Epithelial cell of proximal tubule (primary cell): Measurements from ENCODE around the gene TAS2R42. TPM values are rescaled to one million over a fixed set of nuclear protein-coding genes. Genes with fewer than 3 reads are reported as not detected.

ENCODE experiments used
- DNase-seq: peaks from one replicate; pipeline ENCODE4 v3.0.0-alpha.2; 2011; ENCODE audit warnings: low read depth
- H3K4me3 ChIP-seq: 2 replicates; pipeline ENCODE4 v1.5.1; 2011; ENCODE audit warnings: low read depth, mild to moderate bottlenecking, low read length
- CTCF ChIP-seq: conservative IDR thresholded peaks from 2 replicates; pipeline ENCODE4 v1.5.1; 2012; ENCODE audit warnings: low read depth, mild to moderate bottlenecking, low read length
- total RNA-seq: library from RNA; depleted of rRNA; stranded (reverse); fragments of >200 nt; gene quantifications from 2 replicates; pipeline ENCODE4 v1.2.3, GENCODE V29; 2015

TAS2R42 gene
- total RNA-seq: not detected in 2 replicates

- H3K4me3 ChIP-seq: no peak within 1 kb of the TSS
- DNase-seq: no peak
- no peak for TF ChIP-seq CTCF
These were observed at the start of gene TAS2R42 for GRCh38 chr12:11186837-11187236. TAS2R42 (minus strand) TSS chr12:11186937; CDS start chr12:11186937, 0 bp downstream.

- no peak for TF ChIP-seq CTCF
- DNase-seq: no peak
- no peak overlapping the region for H3K4me3 ChIP-seq
These were observed 46.8 kb upstream of the TAS2R42 start for GRCh38 chr12:11233532-11233931.

GRCh38 chr12:11228296-11228879 is 41.7 kb upstream of the TAS2R42 start:
- DNase-seq: no peak
- peak; percentile 88 for TF ChIP-seq CTCF
- no peak overlapping the region for H3K4me3 ChIP-seq

- no peak for TF ChIP-seq CTCF
- no peak for DNase-seq
- no peak overlapping the region for H3K4me3 ChIP-seq
These were observed 40.6 kb upstream of the TAS2R42 start for GRCh38 chr12:11227373-11227772.

GRCh38 chr12:11209113-11209512 is 22.4 kb upstream of the TAS2R42 start:
- no peak overlapping the region for H3K4me3 ChIP-seq
- no peak for TF ChIP-seq CTCF
- DNase-seq: no peak

- TF ChIP-seq CTCF: no peak
- no peak for DNase-seq
- no peak overlapping the region for H3K4me3 ChIP-seq
These were observed 17.4 kb upstream of the TAS2R42 start for GRCh38 chr12:11204173-11204572.

GRCh38 chr12:11202811-11203210 is 16.1 kb upstream of the TAS2R42 start:
- H3K4me3 ChIP-seq: no peak overlapping the region
- no peak for DNase-seq
- no peak for TF ChIP-seq CTCF
